A549 (cell line): Measurements from ENCODE around the gene KDM4D.

ENCODE experiments used
- CHD4 ChIP-seq: fragments of 200-600 bp; sonication (generic); IDR thresholded peaks from 2 replicates; pipeline ENCODE4 v1.6.1; 2016; ENCODE audit warnings: antibody characterized with exemption, mild to moderate bottlenecking, borderline replicate concordance
- MAZ ChIP-seq: fragments of 150-350 bp; IDR thresholded peaks from 2 replicates; pipeline ENCODE4 v1.6.1; 2014; ENCODE audit warnings: antibody characterized with exemption, low read depth, low read length, borderline replicate concordance
- NFE2L2 ChIP-seq: fragments of 150-350 bp; conservative IDR thresholded peaks from 2 replicates; pipeline ENCODE4 v1.6.1; 2014; ENCODE audit warnings: low read length
- POLR2A ChIP-seq: IDR thresholded peaks from 2 replicates; pipeline ENCODE4 v1.6.1; 2012; ENCODE audit warnings: mild to moderate bottlenecking, low read length
- TF ChIP-seq, protein P1 (sequence below): fragments of 200-600 bp; sonication (generic); IDR thresholded peaks from 2 replicates; pipeline ENCODE4 v1.6.1; 2016; ENCODE audit warnings: antibody characterized with exemption, mild to moderate bottlenecking, moderate library complexity
- TF ChIP-seq, protein P2 (sequence below): fragments of >200 bp; sonication (Bioruptor Twin); formaldehyde crosslinking; IDR thresholded peaks from 3 replicates; pipeline ENCODE4 v1.5.1; 2016
- TF ChIP-seq, protein P3 (sequence below): fragments of 150-350 bp; IDR thresholded peaks from 2 replicates; pipeline ENCODE4 v1.6.1; 2014; ENCODE audit warnings: low read depth, mild to moderate bottlenecking, low read length

DNA sequence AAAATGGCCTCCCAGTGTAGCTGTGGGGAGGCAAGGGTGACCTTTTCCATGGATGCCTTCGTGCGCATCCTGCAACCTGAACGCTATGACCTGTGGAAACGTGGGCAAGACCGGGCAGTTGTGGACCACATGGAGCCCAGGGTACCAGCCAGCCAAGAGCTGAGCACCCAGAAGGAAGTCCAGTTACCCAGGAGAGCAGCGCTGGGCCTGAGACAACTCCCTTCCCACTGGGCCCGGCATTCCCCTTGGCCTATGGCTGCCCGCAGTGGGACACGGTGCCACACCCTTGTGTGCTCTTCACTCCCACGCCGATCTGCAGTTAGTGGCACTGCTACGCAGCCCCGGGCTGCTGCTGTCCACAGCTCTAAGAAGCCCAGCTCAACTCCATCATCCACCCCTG lies 24.8 kb downstream of the KDM4D start:
- TF ChIP-seq, protein P1, sequence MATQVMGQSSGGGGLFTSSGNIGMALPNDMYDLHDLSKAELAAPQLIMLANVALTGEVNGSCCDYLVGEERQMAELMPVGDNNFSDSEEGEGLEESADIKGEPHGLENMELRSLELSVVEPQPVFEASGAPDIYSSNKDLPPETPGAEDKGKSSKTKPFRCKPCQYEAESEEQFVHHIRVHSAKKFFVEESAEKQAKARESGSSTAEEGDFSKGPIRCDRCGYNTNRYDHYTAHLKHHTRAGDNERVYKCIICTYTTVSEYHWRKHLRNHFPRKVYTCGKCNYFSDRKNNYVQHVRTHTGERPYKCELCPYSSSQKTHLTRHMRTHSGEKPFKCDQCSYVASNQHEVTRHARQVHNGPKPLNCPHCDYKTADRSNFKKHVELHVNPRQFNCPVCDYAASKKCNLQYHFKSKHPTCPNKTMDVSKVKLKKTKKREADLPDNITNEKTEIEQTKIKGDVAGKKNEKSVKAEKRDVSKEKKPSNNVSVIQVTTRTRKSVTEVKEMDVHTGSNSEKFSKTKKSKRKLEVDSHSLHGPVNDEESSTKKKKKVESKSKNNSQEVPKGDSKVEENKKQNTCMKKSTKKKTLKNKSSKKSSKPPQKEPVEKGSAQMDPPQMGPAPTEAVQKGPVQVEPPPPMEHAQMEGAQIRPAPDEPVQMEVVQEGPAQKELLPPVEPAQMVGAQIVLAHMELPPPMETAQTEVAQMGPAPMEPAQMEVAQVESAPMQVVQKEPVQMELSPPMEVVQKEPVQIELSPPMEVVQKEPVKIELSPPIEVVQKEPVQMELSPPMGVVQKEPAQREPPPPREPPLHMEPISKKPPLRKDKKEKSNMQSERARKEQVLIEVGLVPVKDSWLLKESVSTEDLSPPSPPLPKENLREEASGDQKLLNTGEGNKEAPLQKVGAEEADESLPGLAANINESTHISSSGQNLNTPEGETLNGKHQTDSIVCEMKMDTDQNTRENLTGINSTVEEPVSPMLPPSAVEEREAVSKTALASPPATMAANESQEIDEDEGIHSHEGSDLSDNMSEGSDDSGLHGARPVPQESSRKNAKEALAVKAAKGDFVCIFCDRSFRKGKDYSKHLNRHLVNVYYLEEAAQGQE = no peak
- TF ChIP-seq, protein P2, sequence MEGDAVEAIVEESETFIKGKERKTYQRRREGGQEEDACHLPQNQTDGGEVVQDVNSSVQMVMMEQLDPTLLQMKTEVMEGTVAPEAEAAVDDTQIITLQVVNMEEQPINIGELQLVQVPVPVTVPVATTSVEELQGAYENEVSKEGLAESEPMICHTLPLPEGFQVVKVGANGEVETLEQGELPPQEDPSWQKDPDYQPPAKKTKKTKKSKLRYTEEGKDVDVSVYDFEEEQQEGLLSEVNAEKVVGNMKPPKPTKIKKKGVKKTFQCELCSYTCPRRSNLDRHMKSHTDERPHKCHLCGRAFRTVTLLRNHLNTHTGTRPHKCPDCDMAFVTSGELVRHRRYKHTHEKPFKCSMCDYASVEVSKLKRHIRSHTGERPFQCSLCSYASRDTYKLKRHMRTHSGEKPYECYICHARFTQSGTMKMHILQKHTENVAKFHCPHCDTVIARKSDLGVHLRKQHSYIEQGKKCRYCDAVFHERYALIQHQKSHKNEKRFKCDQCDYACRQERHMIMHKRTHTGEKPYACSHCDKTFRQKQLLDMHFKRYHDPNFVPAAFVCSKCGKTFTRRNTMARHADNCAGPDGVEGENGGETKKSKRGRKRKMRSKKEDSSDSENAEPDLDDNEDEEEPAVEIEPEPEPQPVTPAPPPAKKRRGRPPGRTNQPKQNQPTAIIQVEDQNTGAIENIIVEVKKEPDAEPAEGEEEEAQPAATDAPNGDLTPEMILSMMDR = no peak
- TF ChIP-seq POLR2A (no peak), CHD4 (no peak), MAZ (no peak), NFE2L2 (no peak)
- TF ChIP-seq, protein P3, sequence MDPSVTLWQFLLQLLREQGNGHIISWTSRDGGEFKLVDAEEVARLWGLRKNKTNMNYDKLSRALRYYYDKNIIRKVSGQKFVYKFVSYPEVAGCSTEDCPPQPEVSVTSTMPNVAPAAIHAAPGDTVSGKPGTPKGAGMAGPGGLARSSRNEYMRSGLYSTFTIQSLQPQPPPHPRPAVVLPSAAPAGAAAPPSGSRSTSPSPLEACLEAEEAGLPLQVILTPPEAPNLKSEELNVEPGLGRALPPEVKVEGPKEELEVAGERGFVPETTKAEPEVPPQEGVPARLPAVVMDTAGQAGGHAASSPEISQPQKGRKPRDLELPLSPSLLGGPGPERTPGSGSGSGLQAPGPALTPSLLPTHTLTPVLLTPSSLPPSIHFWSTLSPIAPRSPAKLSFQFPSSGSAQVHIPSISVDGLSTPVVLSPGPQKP = no peak
